GM19099 (cell line): Measurements from ENCODE around the gene CASZ1.

ENCODE experiments used
- POLR2A ChIP-seq: IDR thresholded peaks from 3 replicates; pipeline ENCODE4 v1.6.1; 2011; ENCODE audit warnings: low read depth; ENCODE audit not compliant: insufficient read length; ENCODE audit errors: extremely low read depth

The CASZ1 gene

DNA sequence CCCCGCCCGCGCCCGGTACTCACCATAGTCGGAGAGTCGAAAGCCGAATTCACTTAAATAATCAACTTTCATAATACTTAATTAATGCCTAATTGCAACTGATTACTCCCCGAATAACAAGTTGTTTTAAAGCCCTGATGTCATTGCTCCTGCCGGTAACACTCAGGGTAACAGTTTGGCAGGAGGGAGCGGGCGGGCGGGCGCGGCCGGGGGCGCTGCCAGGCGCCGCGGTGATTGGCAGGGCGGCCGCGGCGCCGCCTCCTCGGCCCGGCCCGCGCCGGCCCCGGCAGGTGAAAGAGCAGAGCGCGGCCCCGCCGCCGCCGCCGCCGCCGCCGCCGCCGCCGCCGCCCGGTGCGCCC, 102.2 kb downstream of the CASZ1 start:
- no peak for TF ChIP-seq POLR2A

DNA sequence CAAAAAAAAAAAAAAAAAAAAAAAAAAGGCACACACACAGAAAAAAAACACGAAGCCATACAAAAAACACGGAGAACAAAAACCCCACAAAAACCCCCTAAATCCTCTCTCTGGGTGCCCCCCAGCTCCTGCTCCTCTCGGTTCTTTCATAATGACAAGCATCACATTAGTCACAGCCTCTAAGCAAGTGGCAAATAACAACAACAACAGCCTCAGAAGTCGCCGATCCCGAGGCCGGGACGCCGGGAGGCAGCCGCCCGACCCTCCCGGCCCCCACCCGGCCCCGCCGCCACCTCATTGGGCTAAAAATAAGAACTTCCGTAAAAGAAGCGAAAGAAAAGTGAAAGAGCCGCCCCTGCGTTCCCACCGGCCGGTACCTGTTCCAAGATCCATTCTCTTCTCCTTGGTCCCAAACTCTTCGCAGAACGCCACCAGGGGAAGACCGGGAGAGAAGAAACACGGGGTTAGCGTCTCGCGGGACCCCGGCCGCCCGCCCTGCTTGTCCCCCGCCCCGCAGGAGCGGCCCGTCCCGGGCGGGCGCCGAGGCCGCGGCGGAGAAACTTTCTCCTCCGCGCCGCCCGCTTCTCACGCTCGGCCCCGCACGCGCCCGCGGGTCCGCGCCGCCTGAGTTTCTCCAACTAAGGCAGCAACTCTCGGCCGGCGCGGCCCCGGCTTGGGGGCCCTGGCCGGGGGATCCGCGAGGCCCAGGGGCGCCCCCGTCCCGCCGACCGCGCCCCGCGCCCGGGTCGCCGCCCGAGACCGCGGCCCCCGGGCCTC, 102.8 kb downstream of the CASZ1 start:
- no peak for TF ChIP-seq POLR2A

DNA sequence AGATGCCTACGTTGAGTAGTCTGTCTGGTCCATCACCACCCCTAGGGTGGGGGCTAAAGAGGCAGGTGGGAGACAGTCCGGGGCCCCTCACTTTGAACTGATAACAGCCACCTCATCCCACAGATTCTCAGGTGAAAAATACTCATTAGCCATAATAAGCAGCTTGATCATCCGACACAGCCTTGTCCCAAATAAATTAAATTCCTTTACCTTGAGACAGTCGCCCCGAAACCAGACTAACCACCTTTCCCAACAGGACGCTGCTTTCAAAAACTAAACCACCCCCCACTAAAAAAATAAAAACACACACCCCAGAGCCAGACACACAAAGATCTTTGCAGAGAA, 103.3 kb downstream of the CASZ1 start:
- TF ChIP-seq POLR2A, result no peak

DNA sequence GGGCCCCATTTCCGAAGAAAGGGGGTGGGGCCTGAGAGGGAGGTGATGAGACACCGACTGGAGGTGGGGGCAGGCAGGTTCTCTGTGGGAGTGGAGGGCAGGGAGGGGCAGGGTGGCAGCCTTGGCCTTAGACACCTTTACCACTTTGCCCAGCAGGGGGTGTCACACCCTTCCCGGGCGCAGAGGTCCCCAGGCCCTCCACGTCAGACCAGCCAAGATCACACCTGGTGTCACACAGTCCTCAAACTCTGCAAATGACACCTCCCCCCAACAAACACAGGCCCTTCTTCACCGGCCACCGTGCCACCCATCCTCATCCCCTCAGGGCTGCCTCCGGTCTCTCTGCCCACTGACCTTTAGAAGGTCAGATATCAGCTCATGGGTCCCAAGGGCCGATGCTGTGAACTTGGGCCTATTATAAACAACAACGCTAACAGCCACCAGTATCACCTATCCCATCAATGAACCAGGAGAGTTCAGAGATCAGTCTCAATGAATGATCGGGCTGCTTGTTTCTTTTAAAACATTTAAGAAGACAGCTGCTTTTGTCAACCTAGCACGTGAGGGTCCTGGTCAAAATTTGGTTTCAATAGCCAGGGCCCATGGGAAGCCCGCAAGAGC, 103.9 kb downstream of the CASZ1 start:
- TF ChIP-seq POLR2A, result no peak

DNA sequence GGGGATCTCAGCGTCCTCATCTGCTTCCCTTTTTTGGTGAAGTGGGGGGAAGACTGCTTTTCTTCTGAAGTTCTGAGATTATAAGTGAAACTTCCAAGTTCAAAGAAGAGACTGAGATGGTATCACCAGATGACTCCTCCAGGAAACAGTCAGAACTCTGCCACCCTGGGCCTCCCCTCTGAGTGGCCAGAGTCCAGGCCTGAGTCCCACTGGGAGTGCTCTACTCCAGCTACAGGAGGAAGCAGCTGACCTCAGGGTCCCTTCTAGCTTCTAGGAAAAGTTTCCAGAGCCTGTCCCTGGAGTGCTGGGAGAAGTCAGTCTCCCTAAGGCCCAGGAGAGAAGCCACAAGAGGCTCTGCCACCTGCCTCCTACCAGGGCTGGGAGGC, 104.7 kb downstream of the CASZ1 start:
- no peak for TF ChIP-seq POLR2A

DNA sequence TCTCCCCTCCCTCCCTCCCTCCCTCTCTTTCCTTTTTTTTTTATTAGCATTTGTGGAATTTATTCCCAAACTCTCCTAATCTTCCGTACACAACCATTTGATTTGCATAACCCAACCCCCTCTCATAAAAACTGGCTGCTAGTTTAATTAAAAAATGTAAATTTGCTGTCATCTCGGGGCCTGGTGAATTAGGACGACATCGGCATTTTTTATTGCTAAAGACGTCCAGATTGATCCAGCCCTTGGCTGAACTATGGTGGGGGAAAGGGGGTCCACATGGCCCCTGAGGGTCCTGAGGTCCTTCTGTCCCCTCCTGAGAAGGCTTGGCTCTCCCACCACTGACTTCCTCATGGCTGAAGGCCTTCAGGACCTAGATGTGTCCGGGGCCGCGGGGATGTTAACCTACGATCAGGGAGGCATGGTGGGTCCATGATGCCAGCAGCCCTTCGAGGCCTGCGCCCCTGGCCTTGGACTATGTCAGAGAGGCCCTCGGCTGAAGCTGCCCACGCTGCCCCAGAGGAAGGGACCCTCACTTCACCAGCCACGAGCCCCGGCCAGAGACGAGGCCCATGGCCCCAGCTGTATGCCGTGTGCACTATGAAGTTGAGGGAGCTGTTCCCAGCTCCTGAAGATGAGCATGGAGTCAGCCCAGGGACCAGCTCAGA, 105.2 kb downstream of the CASZ1 start:
- no peak for TF ChIP-seq POLR2A

DNA sequence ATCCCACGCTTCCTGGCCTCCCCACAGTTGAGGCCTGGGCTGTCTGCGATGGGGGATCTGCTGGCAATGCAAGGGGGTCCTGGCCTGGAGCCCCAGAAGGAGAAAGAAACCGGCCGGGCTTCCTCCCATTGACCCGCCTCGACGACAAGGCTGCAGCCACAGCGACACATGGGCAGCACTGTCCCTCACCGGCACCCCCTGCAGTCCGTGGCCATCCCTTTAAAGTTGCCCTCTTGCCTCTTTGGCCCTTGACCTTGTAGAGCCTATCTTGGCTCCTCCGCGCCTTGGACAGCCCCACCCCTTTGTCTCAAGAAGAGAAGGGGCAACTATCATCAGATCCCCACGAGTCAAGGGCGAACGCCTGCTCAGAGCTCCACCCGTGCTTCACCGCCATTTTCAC, 106.0 kb downstream of the CASZ1 start:
- no peak for TF ChIP-seq POLR2A

DNA sequence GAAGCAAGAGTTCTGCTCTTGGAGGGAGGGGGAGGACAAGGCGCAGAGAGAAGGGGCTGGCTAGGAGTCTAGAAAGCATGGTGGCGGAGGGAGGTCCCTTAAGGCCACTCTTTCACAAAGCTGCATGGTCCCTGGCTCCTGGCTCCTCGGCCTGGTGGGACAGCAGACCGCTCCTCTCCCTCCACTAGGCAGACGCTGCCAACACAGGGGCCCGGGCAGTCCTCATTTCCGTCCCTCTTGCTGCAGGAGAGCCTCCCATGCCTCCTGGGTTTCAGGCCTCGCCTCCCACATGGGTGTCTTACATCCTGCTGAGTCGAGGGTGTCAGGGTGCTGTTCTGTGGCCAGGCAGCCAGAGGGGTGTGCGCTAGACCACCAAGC, 108.0 kb downstream of the CASZ1 start:
- TF ChIP-seq POLR2A, result no peak

DNA sequence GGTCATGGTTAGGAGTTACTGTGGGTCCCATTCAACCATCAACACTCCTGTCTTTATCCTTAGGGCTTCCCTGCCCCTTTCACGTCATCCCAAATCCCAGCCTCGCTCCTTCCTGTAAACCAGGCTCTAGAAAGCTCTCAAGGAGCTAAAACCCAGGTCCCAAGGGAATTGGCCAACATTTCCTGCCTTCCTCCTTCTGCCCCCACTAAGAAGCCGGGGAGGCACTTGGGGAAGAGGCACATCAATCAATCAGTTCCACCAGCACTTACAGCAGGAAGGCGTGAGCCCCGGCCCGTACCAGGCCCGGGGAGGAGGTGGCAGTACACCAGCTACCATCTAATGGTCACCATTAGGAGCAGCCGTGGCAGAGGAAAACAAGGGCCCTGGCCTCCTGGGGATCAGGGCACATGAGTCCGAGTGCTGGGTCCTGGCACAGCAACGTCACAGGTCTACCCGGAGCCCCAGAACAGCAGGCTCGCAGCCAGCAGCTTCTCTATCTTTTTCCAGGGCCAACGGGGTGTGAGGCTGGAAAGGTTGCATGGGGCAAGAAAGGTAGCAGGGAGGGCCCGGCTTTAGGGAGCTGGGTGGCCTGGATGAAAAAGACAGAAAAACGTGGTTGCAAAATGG, 108.6 kb downstream of the CASZ1 start:
- TF ChIP-seq POLR2A, result no peak

DNA sequence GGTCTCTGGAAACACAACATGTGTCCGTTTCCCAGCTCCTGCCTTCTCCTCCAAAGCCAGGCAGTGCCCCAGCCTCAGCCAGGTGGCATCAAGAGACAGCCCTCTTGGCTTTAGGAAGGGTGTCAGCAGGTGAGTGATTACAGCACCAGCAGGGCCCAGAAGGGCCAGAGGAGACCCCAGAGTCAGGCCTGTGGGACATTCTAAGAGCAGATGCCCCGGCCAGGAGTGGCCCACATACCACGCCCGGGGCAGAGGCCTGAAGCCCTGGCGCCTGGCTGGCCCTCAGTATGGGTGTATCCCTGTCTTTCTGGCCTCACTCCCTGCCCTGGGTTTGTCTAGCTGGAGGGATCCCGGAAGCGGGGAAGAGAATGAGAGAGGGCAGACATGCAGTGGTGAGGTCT, 109.2 kb downstream of the CASZ1 start:
- TF ChIP-seq POLR2A, result no peak

DNA sequence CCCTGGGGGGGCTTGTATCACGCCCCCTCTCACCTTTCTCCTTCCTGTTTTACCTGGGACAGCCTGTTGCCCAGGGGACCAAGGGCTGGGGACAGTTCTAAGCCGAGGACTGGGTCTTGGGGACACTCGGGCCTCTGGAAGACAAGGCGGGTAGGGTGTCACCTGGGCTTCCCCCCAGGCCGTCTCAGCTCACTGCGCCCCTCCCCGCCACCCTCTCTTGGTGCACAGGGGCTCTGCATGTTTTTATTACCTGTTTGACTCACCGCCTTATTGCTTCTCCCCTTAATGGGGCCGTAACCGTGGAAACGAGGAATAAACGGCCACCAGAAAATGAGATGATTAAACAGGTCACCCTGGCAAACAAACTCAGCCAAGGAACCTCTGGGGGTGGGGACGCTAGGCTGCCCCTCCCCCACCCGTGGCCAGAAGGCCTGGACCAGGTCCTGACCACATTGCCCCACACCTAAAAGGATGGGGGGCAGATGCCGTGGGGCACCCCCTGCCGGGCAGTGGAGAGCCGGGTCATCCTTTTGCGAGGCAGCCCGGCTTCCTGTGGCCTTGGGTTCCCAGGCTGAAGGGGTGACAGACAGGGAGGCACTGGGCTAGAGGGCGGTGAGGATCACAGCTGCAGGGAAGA, 109.9 kb downstream of the CASZ1 start:
- TF ChIP-seq POLR2A, result no peak

DNA sequence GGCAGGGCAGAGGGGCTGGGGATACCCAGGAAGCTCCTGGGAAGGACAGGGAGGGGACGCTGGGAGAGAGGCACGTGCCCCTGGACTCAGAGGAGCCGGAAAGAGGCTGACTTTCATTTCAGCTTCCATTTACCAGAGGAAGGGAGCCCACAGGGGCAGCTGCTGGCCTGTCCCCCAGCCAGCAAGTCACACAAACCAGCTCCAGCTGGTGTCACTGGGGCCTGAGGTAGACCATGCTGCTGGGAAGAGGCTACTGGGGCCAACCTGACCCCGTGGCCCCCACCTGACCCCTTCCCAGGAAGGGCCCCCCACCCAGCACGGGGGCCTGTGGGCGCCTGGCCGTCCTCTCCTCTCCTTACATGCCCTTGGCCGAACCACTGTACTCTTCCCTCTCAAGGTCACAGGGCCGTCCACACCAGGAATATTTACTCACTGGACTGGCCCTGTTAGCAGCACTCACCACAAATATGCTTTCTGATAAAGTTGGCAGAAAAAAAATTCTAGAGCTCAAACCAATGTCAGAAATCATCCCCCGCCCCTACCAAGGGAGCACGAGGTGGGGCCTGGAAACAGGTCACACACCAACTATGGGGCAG, 110.5 kb downstream of the CASZ1 start:
- no peak for TF ChIP-seq POLR2A

DNA sequence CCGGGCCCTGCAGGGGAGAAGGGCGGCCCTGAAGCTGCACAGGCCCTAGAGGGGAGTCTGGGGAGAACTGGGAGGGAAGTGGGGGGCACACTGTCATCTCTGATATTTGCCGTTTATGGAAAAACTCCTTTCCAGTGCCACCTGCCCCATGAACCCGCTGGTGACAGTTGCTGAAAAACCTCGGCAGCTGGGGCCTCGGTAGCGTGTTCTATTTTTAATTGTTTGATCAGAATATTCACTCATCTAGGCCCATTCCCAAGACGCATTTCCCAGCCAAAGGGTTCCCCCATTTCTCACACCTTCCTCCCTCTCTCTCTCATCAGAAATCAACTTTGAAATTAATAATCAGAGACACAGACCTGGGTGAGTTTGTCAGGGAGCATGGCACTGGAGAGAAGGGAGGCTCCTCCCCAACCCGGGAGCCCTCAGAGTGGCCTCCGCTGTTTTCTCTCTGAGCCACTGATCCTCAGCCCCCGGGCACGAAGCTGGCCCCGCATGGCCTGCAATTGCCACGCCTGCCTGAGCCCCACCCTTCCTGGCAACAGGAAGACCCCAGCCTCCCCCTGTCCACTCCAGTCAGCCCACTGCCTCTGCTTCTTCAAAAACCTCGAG, 111.1 kb downstream of the CASZ1 start:
- no peak for TF ChIP-seq POLR2A

DNA sequence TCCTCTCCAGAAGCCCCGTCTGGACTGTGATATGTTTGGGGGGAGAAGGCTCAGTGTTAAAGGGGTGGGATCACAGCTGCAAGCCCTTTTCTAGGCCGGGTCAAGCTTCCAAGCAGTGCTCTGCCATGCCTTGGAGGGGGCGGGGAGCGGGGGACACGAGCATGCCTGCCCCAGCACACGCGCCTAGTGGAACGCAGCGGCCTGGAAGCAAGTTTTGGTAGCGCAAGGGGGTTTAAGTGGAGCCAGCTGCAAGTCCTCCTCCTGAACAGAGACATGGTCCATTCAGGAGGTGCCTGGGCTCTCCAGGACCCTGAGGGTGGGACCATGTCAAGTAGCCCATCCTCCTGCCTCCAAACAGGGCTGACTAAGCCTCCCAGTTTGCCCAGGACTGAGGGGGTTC, 112.2 kb downstream of the CASZ1 start:
- TF ChIP-seq POLR2A, result no peak

DNA sequence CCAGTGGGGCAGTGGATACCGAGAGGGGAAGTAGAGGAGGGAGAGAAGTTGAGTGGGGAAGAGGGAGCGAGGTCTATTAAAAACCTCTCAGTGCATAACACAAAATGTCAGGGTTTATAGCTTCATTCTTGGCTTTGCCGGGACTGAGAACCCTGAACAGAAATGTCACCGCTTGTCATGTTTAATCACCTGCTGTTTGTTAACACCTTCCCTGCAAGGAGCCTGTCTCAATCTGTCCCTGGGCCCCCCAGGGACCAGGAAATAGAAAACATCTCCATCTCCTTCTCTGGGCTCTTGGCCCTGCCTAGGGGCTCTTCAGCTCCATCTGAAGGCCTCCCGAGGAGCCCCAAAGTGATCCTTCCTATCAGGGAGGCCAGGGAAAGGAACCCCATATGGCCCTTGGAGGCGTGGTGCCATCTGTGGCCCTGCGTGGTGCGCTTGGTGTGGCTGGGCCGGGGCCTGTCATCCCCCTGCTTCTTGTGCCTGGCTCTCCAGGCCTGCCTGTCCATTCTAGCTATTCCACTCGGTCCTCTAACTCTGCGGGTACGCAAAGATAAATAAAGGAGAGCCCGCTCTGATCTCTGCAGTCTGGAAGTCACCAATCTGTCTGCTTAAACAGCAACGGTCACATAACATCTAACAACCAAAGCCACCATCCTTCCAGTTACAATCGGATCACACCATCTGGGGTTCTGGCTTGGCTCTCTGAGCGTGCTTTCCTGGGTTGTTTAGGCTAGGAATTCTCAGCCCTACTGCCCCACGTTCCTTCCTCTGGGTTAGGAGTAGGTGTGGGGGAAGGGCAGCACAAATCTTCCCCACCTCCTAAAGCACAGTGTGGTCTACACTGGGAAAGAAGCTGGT, 113.8 kb downstream of the CASZ1 start:
- TF ChIP-seq POLR2A, result no peak

DNA sequence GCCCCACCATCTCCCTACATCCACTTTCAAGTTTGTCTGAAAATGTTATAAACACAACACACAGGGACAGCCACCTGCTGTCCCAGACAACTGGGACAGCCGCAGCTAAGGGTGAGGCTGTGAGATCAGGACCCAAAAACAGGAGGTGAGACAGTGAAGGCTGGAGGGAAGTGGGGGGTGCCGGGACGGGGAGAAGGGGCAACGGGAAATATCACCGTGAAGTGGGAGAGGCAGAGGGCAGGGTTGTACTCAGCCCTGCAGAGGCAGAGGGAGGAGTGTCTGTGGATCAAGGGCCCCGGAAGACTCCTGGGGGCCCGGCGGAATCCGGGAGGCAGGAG, 114.4 kb downstream of the CASZ1 start:
- TF ChIP-seq POLR2A, result no peak
